Keratinocyte (primary cell): ENCODE results near the gene PCED1A. TPM values are rescaled to one million over a fixed set of nuclear protein-coding genes. Genes with fewer than 3 reads are reported as not detected.
A peak's percentile ranks its signal among the peaks of the same experiment; 100 is the strongest.

Source experiments
- DNase-seq: peaks from one replicate; pipeline ENCODE4 v3.0.0-alpha.2; 2011; ENCODE audit warnings: low read depth, missing footprints, low spot score
- FAIRE-seq: peaks from 2 replicates; lab custom pipeline; 2011; peaks lifted over from hg19 to GRCh38; lab: Jason Lieb, UNC
- H2AFZ ChIP-seq: 2 replicates; pipeline ENCODE4 v1.6.0; 2012; ENCODE audit warnings: low read length, control low read depth, inconsistent platforms; ENCODE audit not compliant: control insufficient read depth
- H3K27ac ChIP-seq: 2 replicates; pipeline ENCODE4 v1.5.1; 2011; ENCODE audit warnings: low read length; ENCODE audit not compliant: control insufficient read depth, insufficient read depth
- H3K27me3 ChIP-seq: 3 replicates; pipeline ENCODE4 v1.6.0; 2011; ENCODE audit warnings: low read length; ENCODE audit not compliant: control insufficient read depth, insufficient read depth; ENCODE audit errors: extremely low read depth
- H3K36me3 ChIP-seq, 2 experiments: 2 replicates in 1 of 2; 3 replicates in 1 of 2; pipeline ENCODE4 v1.5.1; 2011; ENCODE audit warnings: low read length in 2 of 2, mild to moderate bottlenecking in 1 of 2; ENCODE audit not compliant: control insufficient read depth in 2 of 2, insufficient read depth in 2 of 2; ENCODE audit errors: extremely low read depth in 1 of 2
- H3K4me1 ChIP-seq: 3 replicates; pipeline ENCODE4 v1.5.1; 2011; ENCODE audit warnings: low read length; ENCODE audit not compliant: control insufficient read depth, insufficient read depth; ENCODE audit errors: extremely low read depth
- H3K4me2 ChIP-seq: 3 replicates; pipeline ENCODE4 v1.6.0; 2011; ENCODE audit warnings: low read depth, low read length; ENCODE audit not compliant: control insufficient read depth, insufficient read depth; ENCODE audit errors: extremely low read depth
- H3K4me3 ChIP-seq, 3 experiments: fragments of 200-600 bp in 1 of 3; sonication (generic) in 1 of 3; 2 replicates in 2 of 3; 3 replicates in 1 of 3; pipeline ENCODE4 v1.5.1; 2011 to 2016; ENCODE audit warnings: low read length in 3 of 3, mild to moderate bottlenecking in 3 of 3, control low read depth in 2 of 3, inconsistent platforms in 1 of 3, low read depth in 1 of 3, mixed read lengths in 1 of 3, mixed run types in 1 of 3, moderate library complexity in 1 of 3; ENCODE audit not compliant: control insufficient read depth in 2 of 3, insufficient read depth in 2 of 3; ENCODE audit errors: extremely low read depth in 1 of 3
- H3K79me2 ChIP-seq: 2 replicates; pipeline ENCODE4 v1.6.0; 2012; ENCODE audit warnings: low read length; ENCODE audit not compliant: control insufficient read depth, insufficient read depth
- H3K9ac ChIP-seq: 3 replicates; pipeline ENCODE4 v1.6.0; 2011; ENCODE audit warnings: low read length; ENCODE audit not compliant: control insufficient read depth, insufficient read depth; ENCODE audit errors: extremely low read depth
- H3K9me1 ChIP-seq: 3 replicates; pipeline ENCODE4 v1.6.0; 2011; ENCODE audit warnings: low read length; ENCODE audit not compliant: control insufficient read depth, insufficient read depth; ENCODE audit errors: extremely low read depth
- H3K9me3 ChIP-seq: 2 replicates; pipeline ENCODE4 v1.5.1; 2012; ENCODE audit warnings: low read depth, low read length; ENCODE audit not compliant: control insufficient read depth
- H4K20me1 ChIP-seq: 3 replicates; pipeline ENCODE4 v1.6.0; 2011; ENCODE audit warnings: low read length; ENCODE audit not compliant: control insufficient read depth, insufficient read depth; ENCODE audit errors: extremely low read depth
- CTCF ChIP-seq, 3 experiments: IDR thresholded peaks in 1 of 3; conservative IDR thresholded peaks in 1 of 3; optimal IDR thresholded peaks in 1 of 3; 2 replicates in 2 of 3; 3 replicates in 1 of 3; pipeline versions ENCODE3 to v1.5.1; 2011; ENCODE audit warnings: low read length in 3 of 3, mild to moderate bottlenecking in 3 of 3, moderate library complexity in 2 of 3, control low read depth in 1 of 3, inconsistent platforms in 1 of 3; ENCODE audit not compliant: insufficient read depth in 2 of 3; ENCODE audit errors: extremely low read depth in 1 of 3
- EZH2 ChIP-seq: IDR thresholded peaks from one replicate; pipeline ENCODE4 v1.6.1; 2012; ENCODE audit warnings: inconsistent platforms, mild to moderate bottlenecking, low read length, moderate library complexity
- dilution Hi-C: fragments of 300-500 bp; cut with MboI; formaldehyde crosslinking; loops from one replicate; pipeline ENCODE4 v1.7.0; 2020; ENCODE audit warnings: low sequenced_read_pairs; ENCODE audit not compliant: extremely low pct_ligation_motif_present
- polyA plus RNA-seq, 5 experiments: library from polyadenylated mRNA; depleted of rRNA in 3 of 5; stranded (reverse) in 3 of 5; stranded (forward) in 1 of 5; unstranded in 1 of 5; fragments of >200 nt; gene quantifications; 1 replicate in 1 of 5; 2 replicates in 3 of 5; 3 replicates in 1 of 5; pipeline versions ENCODE4 v1.2.1 to v1.2.3, GENCODE V29; 2011 to 2012; ENCODE audit warnings: missing spikeins in 2 of 5, low read depth in 1 of 5, low replicate concordance in 1 of 5

PCED1A gene
- polyA plus RNA-seq, 1 donor (not counting 4 experiments of a cell fraction or from before 2014, with no cell fraction given), result 5.6 TPM

- no peak overlapping the region for H3K9ac ChIP-seq
- H3K9me1 ChIP-seq, result no peaks in the 10 kb centered on the region
- H3K36me3 ChIP-seq, result no peaks in the 10 kb centered on the region
- H3K4me2 ChIP-seq, result no peak overlapping the region
- TF ChIP-seq CTCF (optimal IDR thresholded peaks at IDR 0.05 in 1 of 3, IDR thresholded peaks at IDR 0.05 in 1 of 3, conservative IDR thresholded peaks at IDR 0.05 in 1 of 3; ENCODE audit: extremely low read depth in 1 of 3, insufficient read depth in 2 of 3, low read length in 3 of 3) (no peak), EZH2 (no peak)
- H3K9me3 ChIP-seq, result no peaks in the 10 kb centered on the region
- peaks cover 45% of the 10 kb centered on the region for H3K79me2 ChIP-seq
- FAIRE-seq, result no peak
- DNase-seq, result no peak
- dilution Hi-C loops, result no loop called here
- no peaks in the 10 kb centered on the region for H3K27me3 ChIP-seq
- H2AFZ ChIP-seq, result no peak overlapping the region
- H3K27ac ChIP-seq, result no peak overlapping the region
- no peaks in the 10 kb centered on the region for H4K20me1 ChIP-seq
- no peak overlapping the region for H3K4me3 ChIP-seq
- H3K4me1 ChIP-seq, result peaks cover 10% of the 10 kb centered on the region
These were observed 48.8 kb upstream of the PCED1A start for GRCh38 chr20:2889209-2889608.

- DNase-seq, result no peak
- no peak for FAIRE-seq
- Histone ChIP-seq H3K4me2 (no peak overlapping the region), H2AFZ (no peak overlapping the region), H3K9ac (no peak overlapping the region), H3K9me1 (no peaks in the 10 kb centered on the region), H3K9me3 (no peaks in the 10 kb centered on the region), H3K36me3 (no peaks in the 10 kb centered on the region), H3K27me3 (no peaks in the 10 kb centered on the region), H3K4me1 (peaks cover 10% of the 10 kb centered on the region), H3K27ac (peak overlapping the region; percentile 4), H4K20me1 (no peaks in the 10 kb centered on the region), H3K79me2 (peaks cover 48% of the 10 kb centered on the region), H3K4me3 (no peak overlapping the region)
- TF ChIP-seq CTCF (optimal IDR thresholded peaks at IDR 0.05 in 1 of 3, IDR thresholded peaks at IDR 0.05 in 1 of 3, conservative IDR thresholded peaks at IDR 0.05 in 1 of 3; ENCODE audit: extremely low read depth in 1 of 3, insufficient read depth in 2 of 3, low read length in 3 of 3) (no peak), EZH2 (no peak)
- dilution Hi-C loops, result no loop called here
These were observed 47.9 kb upstream of the PCED1A start for GRCh38 chr20:2888224-2888955.
